Stimulated activated naive CD4-positive, alpha-beta T cell treated with Interleukin-2 at 50 U/mL for 16 hours (primary cell): ENCODE data around the gene TJP2.

Source experiments
- DNase-seq: peaks from one replicate; lab custom pipeline; 2025; lab: John Stamatoyannopoulos, UW

TJP2 gene

DNA sequence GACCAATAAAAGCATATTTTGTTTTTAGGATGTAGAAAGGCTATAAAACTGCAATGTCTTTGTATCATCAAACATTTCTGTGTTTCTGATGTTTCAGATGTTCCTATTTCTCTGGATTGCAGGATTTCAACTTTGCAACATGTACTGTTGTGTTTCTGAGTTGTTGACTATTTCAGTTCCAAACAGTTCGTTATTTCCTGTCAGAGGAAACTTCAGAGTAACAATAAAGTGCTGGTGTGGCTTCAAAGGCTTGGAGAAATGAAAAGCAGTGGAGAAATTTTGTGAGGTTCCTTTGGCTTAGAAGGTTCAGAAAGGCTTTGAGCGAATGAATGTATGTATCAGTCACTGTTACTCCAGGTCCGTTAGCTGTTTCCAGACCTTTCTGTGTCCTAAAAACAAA, 17.2 kb downstream of the TJP2 start:
- no peak for DNase-seq

GRCh38 chr9:69192214-69192613, 18.1 kb downstream of the TJP2 start:
- DNase-seq = no peak

- no peak for DNase-seq
Observed at GRCh38 chr9:69193685-69194032, 19.6 kb downstream of the TJP2 start.

DNA sequence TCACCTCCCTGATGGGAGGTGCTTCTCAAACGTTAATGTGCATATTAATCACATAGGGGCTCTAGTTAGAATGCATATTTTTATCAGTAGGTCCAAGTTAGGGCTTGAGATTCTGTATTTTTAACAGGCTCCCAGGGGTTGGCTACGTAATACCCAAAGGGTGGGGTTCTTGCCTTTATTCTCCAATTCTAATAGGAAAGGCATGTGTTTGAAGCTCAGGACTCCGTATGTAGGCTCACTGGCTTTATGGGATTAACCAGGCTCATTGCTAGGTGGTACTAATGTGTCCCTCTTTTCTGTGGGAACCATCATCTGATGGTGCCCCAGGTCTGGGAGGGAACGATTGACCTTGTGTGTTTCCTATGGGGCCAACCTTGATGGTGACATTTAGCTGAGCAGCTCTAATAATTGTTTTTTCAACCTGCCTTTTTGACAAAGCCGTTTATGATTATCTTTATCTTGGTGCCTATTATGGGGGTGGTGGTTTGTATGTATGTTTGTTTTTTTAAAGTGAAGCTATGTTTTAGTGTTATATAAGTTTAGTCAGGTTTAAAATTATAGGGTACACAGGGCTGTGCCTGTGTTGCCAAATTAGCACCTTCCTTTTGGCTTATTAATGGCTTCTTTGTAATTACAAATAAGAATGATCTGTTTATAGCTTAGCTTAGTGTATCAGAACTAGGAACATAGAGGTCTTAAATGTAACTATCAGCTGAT, 20.8 kb downstream of the TJP2 start:
- no peak for DNase-seq

- no peak for DNase-seq
Observed at GRCh38 chr9:69195668-69196067, 21.6 kb downstream of the TJP2 start.

- no peak for DNase-seq
Observed at GRCh38 chr9:69197687-69198086, 23.6 kb downstream of the TJP2 start.

GRCh38 chr9:69198521-69199220, 24.6 kb downstream of the TJP2 start:
- no peak for DNase-seq

DNA sequence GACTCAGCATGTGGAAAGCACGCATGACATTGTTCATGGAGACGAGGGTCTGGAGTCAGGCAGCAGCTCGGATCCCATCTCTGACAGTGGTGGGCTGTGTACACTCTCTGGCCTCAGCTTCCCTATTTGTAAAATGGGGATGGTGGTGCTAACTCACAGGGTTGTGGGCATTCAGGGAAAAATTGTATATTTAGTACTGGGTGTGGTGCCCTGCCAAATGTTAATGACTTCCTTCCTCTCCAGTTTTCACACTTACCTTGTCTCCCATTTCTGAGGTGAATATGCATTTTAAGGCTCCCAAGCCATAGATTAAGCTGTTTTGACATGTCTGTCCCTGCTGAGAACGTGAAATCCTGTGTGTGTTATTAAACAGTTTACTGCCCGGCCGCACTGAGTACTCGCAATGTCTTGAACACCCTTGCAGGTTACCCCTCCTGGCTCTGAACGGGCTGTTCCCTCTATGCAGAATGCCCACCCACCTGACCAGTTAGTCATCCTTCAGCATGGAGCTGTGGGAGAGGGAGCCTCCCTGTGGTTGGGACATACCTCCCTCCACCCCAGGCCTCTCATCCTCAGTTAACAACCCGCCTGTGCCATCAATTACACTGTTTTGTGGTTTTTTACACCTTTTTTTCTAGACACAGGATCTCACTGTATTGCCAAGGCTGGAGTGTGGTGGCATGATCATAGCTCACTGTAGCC, 25.8 kb downstream of the TJP2 start:
- DNase-seq = no peak

DNA sequence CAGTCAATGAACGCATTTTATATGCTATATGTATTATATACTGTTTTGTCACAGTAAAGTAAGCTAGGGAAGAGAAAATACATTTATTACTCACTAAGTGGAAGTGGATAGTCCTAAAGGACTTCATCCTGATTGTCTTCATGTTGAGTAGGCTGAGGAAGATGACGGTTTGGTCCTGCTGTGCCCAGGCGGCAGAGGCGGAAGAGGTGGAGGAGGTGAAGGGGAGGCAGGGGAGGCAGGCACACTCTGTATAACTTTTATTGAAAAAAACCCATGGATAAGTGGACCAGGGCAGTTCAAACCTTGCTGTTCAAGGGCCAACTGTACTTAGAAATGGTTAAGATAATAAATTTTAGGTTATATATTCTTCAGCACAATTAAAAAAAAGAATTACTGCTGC, 28.5 kb downstream of the TJP2 start:
- no peak for DNase-seq

GRCh38 chr9:69204326-69204725, 30.2 kb downstream of the TJP2 start:
- DNase-seq = no peak

DNA sequence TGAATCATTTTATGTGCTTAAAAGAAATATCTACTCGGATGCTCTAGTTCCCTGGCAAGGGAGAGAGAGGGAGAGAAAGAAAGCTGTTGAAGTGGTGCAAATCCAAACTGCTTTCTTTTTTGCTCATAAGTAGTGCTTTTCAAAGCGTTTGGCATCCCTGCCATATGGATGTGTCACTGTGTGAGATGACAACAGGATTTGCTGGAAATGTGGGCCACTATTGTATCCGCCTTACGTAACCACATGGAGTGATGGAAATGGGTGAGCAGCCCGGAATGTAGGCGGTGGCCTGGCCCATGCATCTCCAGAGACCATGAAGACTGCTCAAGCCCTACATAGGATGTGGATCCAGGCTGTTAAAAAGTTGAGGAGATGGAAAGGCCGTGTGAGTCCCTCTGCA, 30.8 kb downstream of the TJP2 start:
- no peak for DNase-seq

DNA sequence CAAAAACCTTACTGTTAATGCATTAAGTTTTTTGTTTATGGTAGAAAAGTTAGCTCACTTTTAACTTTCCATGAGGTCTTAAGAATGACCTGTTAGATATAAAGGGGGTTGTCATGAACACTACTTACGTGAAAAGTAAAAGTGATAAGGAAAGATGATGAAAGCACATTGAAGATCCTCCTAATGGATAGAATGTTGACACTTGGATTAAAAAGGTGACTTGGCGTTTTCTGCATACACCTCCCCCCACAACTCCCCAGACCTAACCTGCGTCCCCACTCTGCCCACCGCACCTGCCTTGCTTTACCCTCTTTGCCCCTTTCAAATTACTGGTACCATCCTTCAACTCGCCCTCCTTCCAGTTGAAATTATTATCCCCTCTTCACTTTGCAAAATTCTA, 32.0 kb downstream of the TJP2 start:
- DNase-seq = no peak

DNA sequence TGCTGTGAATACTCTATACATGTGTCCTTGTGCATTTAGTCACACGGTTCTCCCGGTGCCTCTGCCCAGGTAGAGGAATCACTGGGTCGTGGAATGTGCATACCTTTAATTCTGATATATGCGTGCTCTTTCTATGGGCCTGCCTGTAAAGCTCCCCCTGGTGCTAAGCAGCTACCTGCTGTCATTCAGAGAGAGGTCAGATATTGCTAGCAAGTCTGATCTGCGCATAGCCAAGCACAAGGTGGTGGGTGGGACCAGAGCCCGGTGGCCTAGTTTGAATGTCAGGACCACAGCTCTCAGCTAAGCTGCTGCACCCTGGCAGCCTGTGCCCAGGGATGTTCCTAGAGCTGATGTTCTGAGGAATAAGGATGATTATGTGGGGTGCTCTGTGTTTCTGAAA, 33.4 kb downstream of the TJP2 start:
- no peak for DNase-seq

- DNase-seq = no peak
Observed at GRCh38 chr9:69211424-69212036, 37.5 kb downstream of the TJP2 start.

GRCh38 chr9:69213647-69214046, 39.6 kb downstream of the TJP2 start:
- no peak for DNase-seq

- no peak for DNase-seq
Observed at GRCh38 chr9:69214939-69215338, 40.9 kb downstream of the TJP2 start.

DNA sequence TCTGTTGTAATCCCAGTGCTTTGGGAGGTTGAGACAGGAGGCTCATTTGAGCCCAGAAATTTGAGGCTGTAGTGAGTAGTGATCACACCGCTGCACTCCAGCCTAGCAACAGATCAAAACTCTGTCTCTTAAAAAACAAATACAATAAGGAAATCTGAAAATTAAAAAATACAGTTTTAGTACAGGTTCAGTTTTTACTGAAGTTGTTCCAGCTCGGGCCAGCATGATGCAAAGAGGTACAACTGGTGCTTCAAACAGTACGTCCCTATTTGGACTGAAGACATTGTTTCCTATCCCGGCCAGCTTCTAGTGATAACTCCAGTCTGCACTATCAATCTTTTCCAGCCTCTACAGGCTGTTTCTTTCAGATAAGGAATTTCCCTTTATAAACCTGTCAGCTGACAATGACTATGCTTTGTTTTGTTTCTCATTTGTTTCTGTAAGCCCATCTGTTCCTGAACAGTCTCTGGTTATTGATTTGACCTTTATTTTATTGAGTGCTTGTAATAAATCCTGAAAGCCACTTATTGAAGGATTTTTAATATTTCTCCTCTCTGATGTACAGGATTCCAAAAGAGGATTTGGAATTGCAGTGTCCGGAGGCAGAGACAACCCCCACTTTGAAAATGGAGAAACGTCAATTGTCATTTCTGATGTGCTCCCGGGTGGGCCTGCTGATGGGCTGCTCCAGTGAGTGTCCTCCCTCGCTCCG, 41.9 kb downstream of the TJP2 start:
- DNase-seq = no peak

DNA sequence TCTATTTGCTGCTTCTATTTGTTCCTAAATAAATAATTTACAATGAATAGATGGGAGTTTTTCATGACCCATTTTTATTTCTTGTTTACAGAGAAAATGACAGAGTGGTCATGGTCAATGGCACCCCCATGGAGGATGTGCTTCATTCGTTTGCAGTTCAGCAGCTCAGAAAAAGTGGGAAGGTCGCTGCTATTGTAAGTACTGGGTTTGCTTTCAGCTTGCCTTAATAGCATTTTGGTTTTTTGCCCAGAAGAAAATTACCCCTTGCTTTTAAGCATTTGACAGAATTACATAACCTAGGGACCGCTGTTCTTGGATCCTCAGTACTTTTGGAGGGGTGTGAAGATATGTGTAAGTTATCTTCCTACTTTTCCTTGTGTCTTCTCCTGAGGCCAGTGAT, 44.1 kb downstream of the TJP2 start:
- no peak for DNase-seq

DNA sequence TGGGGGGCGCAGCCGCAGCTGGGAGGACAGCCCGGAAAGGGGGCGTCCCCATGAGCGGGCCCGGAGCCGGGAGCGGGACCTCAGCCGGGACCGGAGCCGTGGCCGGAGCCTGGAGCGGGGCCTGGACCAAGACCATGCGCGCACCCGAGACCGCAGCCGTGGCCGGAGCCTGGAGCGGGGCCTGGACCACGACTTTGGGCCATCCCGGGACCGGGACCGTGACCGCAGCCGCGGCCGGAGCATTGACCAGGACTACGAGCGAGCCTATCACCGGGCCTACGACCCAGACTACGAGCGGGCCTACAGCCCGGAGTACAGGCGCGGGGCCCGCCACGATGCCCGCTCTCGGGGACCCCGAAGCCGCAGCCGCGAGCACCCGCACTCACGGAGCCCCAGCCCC, 47.0 kb downstream of the TJP2 start:
- no peak for DNase-seq

DNA sequence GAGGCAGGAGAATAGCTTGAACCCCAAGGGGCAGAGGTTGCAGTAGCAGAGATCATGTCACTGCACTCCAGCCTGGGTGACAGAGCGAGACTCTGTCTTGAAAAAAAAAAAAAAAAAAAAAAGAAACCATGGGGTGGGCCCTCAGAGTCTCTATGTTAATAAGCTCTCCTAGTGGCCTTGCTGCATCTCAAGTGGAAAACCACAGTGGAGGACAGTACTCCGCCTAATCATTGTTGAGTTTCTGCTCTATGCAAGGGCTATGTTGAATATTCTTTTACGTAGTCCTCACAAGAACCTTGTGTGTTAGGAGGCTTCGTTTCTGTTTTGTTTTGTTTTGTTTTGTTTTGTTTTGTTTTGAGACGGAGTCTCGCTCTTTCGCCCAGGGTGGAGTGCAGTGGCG, 48.9 kb downstream of the TJP2 start:
- no peak for DNase-seq

GRCh38 chr9:69223605-69224004, 49.5 kb downstream of the TJP2 start:
- DNase-seq = no peak

GRCh38 chr9:69229367-69229766, 55.3 kb downstream of the TJP2 start:
- DNase-seq = no peak
